SK-N-SH (cell line): ENCODE measurements around the gene IL17REL.

Experiments
- CTCF ChIP-seq: fragments of 200-600 bp; sonication (generic); IDR thresholded peaks from 2 replicates; pipeline ENCODE4 v1.6.1; 2017; ENCODE audit warnings: antibody characterized with exemption, mild to moderate bottlenecking, moderate library complexity
- EP300 ChIP-seq, 2 experiments: IDR thresholded peaks; 2 replicates each; pipeline versions ENCODE4 v1.4.0 to v1.6.1; 2012; ENCODE audit warnings: borderline replicate concordance in 1 of 2, low read depth in 1 of 2, low read length in 1 of 2
- GATA2 ChIP-seq: sonication (generic); formaldehyde crosslinking; IDR thresholded peaks from 2 replicates; pipeline ENCODE4 v1.5.0; 2020; ENCODE audit warnings: mild to moderate bottlenecking, missing genetic modification reagents
- RFX5 ChIP-seq: IDR thresholded peaks from 2 replicates; pipeline ENCODE4 v1.6.1; 2012; ENCODE audit warnings: mild to moderate bottlenecking, improper control_type of control experiment, low read length
- SMC3 ChIP-seq: IDR thresholded peaks from 2 replicates; pipeline ENCODE4 v1.6.1; 2012; ENCODE audit warnings: low read depth, low read length, improper control_type of control experiment

GRCh38 chr22:49993649-49994360 lies 18.8 kb downstream of the IL17REL start:
- TF ChIP-seq SMC3, result no peak
- no peak for TF ChIP-seq CTCF
- TF ChIP-seq GATA2, result no peak
- no peak for TF ChIP-seq EP300 (IDR thresholded peaks at IDR 0.05; ENCODE audit: borderline replicate concordance in 1 of 2, low read depth in 1 of 2, low read length in 1 of 2)
- TF ChIP-seq RFX5, result no peak
